GM21360 (cell line): Measurements from ENCODE around the gene CHAC1.
A peak's percentile ranks its signal among the peaks of the same experiment; 100 is the strongest.
"Not testable (repeated sequence)": the region's sequence is repeated elsewhere in the genome, so short reads cannot be mapped to it uniquely, and the experiment has no call there.

ENCODE experiments used
- ATAC-seq: cut with Tn5 transposase; IDR thresholded peaks from one replicate; pipeline ENCODE4 v1.9.1; 2021; ENCODE audit warnings: mild to moderate bottlenecking, moderate library complexity; ENCODE audit not compliant: unreplicated experiment

Gene CHAC1

DNA sequence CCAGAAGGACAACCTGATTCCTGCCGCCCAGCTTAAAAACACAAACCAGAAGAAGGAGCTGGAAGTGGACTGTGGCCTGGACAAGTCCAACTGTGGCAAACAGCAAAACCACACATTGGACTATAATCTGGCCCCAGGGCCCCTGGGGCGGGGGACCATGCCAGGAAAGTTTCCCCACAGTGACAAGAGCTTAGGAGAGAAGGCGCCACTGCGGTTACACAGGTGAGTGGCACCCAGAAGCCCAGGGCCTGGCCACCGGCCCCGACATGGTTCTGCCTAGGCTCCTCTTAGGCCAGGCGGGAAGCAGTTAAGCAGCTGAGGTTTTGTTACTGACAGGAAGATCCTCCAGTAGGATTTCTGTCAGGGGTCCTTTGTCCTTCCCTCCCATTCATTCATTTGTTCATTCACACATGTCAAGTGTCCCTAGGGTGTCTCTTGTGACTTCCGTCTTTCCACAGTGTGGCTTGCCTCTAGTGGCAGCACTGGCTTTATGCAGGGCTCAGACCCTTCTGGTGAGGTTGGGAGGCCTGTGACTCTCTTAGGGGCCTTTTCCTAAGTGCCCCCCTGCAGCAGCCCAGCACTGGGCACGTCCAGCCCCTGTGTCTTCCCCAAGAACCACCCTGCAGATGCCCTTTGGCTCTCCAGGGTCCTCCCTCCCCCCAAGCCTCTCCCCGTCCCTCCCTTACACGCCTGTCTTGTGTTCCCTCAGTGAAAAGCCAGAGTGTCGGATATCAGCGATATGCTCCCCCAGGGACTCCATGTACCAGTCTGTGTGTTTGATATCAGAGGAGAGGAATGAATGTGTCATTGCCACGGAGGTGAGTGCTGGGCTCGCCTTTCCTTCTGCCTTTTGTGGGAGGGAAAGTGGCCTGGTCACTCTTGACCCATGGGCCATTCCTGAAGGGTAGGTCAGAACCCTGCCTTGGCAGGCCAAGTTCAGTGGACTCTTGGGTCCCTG lies 16.3 kb upstream of the CHAC1 start:
- ATAC-seq: no peak

DNA sequence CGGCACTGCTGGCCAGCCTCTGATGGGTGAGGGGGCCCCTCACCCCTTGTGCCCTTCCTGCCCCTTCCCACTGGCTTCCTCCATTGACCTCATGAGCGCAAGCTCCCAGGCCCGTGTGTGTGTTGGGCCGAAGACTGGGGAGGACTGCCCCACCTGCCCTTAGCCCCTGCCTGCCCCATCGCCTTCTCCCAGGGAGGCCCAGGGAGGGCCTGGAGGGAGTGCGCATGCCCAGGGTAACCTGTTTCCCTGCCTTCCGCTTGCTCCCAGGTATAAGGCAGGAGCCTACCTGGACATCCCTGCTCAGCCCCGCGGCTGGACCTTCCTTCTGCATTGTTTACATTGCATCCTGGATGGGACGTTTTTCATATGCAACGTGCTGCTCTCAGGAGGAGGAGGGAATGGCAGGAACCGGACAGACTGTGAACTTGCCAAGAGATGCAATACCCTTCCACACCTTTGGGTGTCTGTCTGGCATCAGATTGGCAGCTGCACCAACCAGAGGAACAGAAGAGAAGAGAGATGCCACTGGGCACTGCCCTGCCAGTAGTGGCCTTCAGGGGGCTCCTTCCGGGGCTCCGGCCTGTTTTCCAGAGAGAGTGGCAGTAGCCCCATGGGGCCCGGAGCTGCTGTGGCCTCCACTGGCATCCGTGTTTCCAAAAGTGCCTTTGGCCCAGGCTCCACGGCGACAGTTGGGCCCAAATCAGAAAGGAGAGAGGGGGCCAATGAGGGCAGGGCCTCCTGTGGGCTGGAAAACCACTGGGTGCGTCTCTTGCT lies 15.3 kb upstream of the CHAC1 start:
- ATAC-seq: no peak

DNA sequence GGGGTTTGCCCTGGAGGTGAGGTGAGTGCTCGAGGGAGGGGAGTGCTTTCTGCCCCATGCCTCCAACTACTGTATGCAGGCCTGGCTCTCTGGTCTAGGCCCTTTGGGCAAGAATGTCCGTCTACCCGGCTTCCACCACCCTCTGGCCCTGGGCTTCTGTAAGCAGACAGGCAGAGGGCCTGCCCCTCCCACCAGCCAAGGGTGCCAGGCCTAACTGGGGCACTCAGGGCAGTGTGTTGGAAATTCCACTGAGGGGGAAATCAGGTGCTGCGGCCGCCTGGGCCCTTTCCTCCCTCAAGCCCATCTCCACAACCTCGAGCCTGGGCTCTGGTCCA lies 14.8 kb upstream of the CHAC1 start:
- ATAC-seq: no peak

DNA sequence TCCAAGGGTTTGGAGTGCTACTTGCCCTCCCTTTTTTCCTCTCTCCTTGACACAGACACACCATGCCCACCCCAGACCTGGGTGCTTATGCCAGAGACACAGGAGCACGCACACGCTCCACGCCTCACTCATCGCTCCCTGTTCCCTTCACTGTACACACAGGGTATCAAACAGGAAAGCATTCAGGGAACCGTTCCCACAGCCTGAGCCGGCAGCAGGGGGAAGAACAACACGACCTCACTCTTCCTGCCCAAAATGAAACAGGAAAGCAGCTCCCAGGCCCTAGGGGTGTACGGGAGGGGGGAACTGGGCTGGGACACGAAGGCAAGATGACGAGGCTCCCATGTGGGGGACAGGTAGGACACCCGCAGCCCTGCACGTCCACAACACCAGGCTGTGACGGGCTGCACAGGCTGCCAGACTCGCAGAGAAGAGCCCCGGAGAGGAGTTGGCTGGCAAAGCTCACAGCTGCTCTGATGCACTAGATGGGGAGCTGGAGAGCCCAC lies 12.9 kb upstream of the CHAC1 start:
- ATAC-seq: no peak

DNA sequence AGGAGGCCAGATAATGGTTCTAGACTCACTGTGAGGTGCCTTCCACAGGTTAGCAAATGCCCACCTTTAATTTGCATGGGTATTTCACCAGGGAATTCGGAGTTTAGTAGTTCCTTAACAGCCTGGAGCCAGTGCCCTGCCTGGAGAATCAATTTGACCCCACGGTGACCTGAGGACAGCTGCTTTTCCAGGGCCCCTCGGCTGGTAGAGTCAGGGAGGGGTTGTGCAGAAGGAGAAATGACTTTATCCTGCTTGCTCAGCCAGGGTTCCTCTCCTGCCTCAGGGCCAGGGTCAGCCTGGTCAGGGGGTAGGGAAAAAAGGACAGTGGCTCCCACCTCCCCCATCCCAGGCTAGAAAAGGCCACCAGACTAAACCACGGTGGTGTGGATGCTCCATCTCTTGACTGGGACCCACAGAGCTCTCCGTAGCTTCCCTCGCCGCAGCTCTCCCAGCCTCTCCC lies 12.2 kb upstream of the CHAC1 start:
- no peak for ATAC-seq

DNA sequence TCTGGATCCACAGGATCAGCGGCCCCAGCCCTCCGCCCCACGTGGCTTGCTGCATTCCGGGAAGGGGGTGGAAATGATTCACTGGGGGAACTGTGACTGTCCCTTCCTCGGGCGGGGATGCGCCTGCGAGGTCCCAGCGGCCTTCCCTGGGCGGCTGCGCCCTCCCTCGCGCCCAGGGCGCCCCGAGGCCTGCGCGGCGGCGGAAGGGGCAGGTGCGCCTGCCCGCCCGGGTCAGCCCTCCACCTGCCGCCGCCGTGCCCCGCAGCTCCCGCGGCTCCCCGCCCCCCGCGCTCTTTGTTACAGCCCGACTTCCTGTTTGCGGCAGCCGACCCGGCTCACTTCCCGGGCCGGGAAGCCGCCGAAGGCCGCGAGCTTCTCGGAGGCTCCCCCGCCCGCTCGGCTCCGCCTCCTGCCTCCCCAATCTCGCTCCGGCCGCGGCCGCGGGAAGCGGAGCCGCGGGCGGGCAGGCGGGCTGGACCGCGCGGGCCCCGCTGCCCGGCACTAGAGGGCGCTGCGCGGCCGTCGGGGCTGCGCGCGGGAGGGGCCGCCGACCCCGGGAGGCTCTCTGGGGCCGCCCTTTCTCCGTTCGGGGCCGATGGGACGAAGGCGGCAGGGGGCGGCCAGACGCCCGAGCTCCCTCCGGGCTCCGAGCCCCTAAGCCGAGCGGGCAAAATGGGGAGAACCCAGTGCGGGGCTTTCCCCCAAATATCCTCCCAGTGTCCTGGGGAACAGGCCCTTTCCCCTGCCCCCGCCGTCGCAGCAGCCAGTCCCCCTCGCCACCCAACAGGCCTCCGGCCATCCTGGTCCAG lies 11.5 kb upstream of the CHAC1 start:
- peak; percentile 58 for ATAC-seq

DNA sequence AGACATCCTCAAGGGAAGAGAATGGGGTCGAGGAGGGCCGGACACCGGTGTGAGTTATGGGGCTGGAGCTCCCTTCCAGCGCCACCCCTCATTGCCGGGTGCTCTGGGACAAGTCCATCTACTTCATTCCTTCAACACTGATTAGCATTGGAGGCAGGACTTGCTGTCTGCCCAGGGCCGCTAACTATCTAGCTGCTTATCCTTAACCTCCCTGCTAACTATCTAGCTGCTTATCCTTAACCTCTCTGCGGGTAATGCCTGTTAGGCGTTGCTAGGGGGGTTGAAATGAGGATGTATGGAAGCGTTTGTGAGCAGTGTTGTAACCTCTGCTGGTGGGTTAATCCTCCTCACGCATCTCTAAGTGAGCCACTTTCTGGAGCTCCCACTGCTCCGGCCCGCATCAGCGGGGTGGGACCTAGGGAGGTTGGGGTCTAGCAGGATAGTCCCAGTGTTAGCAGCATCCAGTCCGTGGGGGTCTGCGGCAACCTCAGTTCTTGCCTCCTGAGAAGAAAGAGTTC lies 10.9 kb upstream of the CHAC1 start:
- ATAC-seq: peak; percentile 10

DNA sequence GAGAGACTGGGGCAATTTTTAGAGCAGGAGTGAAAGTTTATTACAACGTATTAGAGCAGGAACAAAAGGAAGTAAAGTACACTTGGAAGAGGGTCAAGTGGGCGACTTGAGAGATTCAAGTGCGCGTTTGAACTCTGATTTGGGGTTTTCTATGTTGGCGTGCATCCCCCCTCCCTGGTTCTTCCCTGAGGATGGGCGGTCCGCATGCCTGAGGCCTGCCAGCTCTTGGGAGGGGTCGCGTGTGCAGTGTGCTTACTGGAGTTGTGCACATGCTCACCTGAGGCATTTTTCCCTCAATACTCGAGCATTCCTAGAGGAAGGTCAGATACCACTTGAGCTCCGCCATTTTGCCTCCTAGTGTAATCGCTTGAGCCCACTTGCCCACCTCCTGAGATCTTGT lies 10.4 kb upstream of the CHAC1 start:
- ATAC-seq: no peak

DNA sequence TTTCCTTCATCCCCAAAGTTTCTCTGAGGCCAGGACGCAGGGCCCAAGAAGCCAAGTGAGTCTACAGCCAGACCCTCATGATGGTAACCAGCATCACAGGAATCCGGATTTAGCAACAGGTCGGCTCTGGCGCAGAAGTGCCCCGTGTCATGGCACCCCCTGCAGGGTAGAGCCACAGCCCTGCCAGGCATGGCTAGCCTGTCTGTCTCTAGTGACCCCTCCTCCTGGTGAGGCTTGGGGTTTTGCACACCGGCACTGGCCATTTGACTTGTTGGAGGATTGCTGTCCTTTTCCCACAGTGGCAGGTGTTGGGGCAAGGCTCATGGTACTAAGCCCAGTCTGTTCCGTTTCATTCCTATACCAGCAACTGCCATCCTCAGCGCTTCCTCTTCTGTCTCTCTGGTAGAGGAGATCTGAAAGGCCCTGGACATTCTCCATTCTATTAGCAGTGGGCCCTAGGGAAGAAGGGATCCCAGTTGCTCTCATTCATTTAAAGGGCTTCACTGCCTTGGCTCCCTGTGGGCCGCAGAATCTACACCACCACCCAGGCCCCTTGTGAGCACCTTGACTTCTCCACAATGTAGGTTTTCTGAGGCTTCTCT lies 9.4 kb upstream of the CHAC1 start:
- no peak for ATAC-seq

DNA sequence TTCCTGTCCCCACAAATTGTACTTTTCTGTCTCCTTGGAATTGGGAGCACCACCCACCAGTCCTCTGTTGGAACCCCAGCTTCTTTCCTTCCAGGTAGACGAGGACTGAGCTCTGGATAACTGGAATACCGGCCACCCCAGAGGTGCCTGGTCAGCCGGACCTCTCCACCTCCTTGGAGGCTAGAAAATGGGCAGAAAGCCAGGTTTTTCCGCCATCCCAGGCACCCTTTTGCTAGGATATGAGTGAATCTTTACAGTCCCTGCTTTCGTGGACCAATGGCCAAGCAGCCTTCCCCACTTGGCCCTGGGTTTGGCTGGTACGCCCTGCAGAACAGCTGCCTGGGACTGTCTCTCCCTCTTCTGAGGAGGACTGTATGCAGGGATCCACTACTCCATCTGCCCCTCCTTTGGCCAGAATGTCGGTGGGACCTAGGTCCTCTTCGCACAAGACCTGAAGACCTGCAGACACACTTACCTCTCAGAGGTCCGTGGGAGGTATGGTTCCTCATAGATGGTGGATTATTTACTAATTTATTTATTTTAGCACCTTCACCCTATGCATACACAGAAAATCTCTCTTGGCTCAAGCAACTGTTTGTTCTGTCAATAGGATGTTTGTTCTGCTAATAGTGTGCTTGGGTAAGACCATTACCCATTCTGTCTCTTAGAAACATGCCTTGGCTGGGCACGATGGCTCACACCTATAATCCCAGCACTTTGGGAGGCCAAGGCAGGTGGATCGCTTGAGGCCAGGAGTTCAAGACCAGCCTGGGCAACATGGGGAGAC lies 8.6 kb upstream of the CHAC1 start:
- no peak for ATAC-seq

DNA sequence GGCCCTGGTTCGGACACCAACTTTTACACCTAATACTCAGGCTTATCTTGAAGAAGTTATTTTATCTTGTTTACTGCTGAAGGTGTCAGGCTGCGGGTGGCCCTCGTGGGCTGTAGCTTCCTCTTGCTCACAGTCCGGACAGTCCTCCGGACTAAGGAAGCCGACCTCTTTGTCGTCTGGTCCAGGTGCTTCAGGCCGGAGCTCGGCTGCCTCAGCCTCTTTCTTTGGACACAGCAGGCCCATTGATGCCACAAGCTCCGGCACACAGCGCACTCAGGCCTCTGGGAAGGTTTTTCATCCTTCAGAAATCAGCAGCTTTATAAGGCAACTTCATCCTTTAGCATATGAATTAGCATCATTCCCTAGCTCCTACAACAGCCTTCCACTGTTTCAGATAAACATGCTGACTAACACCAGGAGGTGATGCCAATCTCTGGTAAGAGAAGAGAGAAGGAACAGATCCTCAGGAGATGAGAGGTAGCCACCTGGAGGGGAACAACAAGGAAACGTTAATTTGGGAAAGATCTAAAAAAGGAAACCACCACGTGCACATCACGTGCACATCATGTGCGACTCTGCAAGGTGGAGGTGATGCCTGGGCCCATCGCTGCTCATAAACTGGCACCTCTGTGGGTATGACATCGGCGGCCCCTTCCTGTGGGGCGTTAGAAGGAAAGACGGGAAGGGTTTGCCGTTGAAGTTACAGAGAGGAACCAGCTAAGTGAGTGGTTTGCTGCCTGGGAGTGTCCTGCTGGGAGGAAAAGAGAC lies 4.4 kb upstream of the CHAC1 start:
- ATAC-seq: no peak

DNA sequence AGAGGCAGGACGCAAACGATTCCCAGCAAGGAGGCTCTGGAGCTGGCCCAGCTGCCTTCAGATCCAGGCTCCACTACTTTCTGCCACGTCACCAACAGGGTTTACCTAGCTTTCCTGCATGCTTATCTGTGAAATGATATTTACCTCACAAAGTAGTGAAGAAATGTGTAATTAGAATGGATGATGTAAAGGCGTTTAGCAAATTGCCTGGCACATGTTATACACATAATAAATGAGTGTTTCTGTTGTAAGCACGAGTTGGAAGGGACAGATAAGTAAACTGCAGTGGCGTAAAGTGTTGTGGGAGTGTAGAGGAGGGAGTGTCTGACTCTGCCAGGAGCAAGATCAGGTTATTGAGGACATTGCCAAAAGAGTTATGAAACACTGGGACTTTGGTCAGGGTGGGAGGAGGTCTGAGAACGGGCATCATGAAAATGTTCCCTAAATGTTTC lies 3.5 kb upstream of the CHAC1 start:
- no peak for ATAC-seq

DNA sequence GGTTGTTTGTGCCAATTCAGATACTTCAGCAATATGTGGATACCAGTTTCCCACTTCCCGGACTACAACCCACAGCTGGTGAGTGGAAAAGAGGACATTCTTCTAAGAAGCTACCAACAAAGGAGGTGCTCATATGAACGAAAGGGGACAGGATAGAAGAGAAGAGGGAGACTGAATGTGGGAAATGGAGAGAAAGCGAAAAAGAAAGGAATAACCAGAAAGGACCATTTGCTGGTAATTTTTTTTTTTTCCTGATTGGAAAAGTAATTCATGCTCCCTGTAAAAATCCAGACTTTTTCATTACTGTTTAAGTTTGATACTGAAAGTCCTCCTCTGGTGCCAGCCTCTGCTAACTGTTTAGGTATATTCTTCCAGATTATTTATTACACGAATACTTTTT lies 1.5 kb upstream of the CHAC1 start:
- no peak for ATAC-seq

DNA sequence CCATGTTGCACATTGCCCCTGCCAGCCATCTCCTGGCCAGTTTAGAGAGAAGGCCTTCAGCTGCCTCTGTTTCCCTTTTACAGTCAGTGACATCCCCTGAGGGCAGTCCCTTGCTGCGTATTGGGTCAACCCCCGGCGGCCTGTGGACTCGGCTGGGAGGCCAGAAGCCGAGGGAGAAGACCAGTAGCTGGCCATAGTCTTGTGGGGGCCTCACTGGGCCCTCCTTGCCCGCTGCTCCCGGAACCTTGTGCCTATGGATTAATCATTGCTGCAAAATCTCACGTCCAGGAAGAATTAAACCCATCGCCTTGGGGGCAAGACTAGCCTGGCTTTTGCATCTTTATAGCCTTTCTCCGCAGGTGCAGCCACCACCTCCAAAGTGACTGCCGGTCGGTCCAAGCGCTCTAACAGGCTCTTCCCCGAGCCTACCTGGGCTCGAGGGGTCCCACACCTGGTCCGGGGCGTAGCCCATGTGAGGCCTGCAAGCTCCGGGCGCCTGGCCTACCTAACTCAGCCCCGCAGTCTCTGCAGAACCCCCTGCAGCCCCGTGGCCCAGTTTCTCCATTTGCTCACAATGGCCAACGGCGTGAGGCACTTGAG lies 870 bp upstream of the CHAC1 start:
- no peak for ATAC-seq

DNA sequence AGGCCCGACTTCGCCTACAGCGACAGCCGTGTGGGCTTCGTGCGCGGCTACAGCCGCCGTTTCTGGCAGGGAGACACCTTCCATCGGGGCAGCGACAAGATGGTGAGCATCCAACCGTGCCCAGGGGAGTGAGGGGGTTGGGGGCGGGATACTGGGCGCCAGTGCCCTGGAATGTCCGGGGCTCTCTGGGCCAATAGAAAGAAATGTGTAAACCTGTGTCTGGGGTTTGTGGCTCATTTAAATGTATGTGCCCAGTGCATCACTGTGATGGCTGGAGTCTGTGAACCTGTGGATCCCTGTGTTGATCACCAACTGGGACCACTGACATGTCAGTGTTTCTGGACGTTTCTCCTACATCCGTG lies 423 bp downstream of the CHAC1 start:
- no peak for ATAC-seq

DNA sequence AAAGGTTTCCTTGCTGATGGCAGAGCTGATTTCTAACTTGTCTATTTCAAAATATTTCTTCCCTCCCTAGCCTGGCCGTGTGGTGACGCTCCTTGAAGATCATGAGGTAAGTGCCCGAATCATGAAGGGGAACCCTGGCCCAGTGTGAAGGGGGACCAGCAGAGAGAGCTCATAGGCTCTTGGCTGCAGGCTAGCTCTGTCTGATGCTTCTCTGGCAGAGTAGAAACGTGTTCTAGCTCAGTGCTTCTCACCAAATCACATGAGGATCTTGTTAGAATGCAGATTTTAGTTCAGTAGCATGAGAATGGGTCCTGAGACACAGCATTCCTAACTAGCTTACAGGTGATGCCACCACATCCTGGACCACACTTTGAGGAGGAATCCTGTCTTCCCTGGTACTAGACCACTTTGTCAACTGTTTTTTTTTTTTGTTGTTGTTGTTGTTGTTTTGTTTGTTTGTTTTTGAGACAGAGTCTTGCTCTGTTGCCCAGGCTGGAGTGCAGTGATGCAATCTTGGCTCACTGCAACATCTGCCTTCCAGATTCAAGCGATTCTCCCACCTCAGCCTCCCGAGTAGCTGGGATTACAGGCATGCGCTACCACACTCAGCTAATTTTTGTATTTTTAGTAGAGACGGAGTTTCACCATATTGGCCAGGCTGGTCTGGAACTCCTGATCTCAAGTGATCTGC lies 1.0 kb downstream of the CHAC1 start:
- not testable (repeated sequence) for ATAC-seq

DNA sequence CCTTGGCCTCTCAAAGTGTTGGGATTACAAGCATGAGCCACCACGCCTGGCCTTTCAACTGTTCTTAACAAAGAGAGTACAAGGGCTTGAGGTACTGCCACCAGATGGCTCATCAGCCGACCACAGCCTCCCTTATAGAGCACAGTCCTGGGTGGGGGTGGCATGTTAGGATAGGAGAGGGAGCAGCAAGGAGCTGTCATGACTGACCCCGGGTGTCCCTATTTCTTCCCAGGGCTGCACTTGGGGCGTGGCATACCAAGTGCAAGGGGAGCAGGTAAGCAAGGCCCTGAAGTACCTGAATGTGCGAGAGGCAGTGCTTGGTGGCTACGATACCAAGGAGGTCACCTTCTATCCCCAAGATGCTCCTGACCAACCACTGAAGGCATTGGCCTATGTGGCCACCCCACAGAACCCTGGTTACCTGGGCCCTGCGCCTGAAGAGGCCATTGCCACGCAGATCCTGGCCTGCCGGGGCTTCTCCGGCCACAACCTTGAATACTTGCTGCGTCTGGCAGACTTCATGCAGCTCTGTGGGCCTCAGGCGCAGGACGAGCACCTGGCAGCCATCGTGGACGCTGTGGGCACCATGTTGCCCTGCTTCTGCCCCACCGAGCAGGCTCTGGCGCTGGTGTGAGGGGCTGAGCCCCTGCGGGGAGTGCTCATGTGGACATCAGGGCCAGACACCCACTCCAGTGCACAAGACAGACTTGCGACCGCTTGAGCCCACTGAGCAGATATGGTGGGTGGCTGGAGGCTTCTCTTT lies 2.1 kb downstream of the CHAC1 start:
- no peak for ATAC-seq
